HG03045 (cell line): ENCODE data around the gene CA10.

Experiments used
- ATAC-seq: cut with Tn5 transposase; IDR thresholded peaks from one replicate; pipeline ENCODE4 v1.9.1; 2021; ENCODE audit warnings: mild to moderate bottlenecking, moderate library complexity; ENCODE audit not compliant: unreplicated experiment

The CA10 gene

DNA sequence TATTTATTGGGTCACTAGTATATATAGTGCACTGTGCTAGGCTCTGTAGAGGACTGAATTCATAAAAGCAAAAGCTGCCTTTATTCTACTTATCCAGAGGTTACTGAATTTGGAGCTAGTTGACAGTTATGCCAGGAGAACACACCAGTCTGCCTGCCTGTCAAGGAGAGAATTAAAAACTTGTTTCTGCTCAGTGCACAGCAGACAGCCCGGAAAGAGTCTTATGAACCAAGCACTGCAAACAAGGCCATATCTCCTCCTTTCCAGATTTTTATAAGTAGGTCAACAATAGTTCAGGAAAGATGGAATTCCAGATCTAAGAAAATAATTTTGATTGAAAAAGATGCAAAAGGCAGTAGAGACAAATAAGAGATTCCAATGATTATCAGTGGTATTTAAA lies 267.8 kb downstream of the CA10 start:
- ATAC-seq, result no peak

DNA sequence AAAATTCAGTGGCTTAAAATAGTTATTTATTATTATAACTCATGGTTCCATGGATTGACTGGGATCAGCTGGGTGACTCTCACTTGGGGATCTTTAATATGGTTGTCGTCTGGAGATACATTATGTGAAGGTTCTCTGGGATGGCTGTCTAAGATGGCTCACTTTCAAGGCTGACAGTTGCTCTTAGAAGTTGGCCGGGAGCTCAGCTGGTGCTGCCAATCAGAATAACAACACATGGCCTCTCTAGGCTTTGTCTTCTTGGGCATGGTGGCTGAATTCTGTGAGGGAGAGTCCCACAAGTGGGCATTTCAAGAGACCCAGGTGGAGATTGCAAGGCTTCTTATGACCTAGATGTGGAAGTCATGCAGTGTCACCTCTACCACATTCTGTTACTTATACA lies 269.7 kb downstream of the CA10 start:
- no peak for ATAC-seq

DNA sequence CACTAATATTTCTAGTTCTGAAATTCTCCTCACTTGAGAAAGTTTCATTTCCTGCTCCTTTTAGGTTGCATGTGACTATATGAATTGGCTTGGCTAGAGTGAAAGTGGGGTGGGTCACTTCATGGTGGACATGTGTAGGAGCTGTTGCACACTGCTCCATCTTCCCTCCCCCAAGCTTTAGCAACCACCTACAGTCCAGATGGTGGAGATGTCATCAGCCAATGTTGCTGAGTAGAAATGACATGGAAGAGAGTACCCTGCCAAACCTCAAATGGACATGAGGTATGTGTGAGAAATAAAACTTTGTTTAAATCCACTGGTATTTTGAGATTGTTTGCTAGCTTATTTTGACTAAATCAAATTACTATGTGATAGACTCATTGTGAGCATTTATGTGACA lies 281.5 kb downstream of the CA10 start:
- ATAC-seq, result no peak

DNA sequence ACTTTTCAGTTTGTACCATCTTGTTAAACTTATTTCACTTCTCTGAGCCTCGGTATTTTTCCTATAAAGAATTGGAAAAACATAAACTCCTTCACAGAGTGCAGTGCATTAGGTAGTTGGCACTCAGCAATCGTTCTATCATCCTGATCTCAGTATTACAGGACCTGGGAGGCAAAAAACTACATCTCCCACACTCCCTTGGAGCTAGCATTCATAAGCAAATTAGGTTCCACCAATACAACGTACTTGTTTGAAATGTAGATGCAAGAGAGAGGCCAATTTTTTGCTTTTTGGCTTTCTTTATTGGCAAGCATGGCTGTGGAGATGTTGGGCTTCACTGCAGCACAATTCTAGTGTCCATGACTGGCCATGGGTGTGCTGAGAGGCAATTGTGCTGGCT lies 285.2 kb downstream of the CA10 start:
- no peak for ATAC-seq

GRCh38 chr17:51869387-51869786 lies 289.1 kb downstream of the CA10 start:
- no peak for ATAC-seq

DNA sequence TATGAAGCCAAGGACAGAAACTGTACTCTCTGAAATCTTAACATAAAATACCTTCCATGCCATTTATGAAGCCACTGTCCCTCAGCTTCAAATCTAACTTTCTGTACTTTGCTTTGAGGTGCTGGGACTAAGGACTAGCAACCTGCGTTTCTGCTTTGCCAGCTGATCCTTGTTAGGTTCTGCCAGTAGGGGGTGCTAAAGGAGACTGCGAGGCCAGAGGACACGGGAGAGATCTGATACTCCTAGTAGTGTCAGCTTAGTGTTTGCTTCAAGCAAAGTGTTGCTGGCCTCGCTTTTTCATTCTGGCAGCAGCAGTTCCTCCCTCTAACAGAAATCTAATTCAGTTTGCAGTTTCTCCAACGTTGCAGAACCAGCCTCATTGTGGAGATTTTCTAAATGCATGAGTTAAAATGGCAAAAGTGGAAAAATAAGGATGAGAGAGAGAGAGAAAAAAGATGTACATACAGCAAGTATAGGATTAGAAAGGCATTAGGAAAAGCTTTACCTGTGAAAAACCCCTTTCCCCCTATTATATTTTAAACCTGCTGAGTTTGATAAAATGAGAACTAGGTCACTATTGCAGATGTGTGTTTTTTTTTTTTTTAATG lies 297.5 kb downstream of the CA10 start:
- ATAC-seq, result no peak

DNA sequence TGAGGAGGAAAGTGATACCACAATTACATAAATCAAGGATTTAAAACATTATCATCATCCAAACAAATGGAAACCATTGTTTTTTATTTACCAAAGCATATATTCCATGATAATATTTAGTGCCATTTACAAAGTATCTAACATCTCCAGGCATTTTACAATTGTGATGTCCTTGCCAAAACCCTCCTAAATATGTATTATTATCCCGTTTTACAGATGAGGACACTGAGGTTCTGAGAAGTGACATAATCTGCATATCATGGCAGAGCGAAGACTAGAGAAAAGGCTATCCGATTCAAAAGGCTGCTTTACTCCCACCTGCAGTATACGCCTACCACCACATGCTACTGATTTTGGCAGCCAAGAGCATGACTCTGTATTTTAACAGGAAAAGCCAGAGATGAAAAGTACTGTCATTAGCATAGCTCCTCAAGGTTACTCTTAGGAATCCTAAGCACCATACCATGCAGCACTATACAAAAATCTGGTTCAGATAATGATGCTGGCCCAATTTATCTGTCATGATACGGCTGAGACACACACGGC lies 301.4 kb downstream of the CA10 start:
- ATAC-seq, result no peak

DNA sequence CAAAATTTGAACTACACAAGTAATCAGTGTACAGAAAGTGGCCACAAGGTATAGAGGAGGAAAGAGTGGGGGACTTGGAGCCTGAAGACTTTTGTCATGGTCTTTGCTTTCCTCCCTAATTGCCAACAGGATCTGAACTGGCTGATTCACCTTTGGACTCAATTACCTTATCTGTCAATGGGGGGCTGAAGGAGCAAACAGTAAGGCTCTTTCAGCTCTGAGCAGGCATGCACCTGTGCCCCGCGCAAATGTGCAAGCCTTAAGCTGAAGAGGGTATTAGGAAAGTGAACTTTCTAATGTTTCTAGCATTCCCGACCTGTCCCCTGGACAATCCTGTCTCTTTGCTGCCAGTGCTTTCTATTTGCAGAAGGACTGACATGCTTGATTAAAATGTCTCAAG lies 302.7 kb downstream of the CA10 start:
- ATAC-seq, result no peak

- no peak for ATAC-seq
These were observed 304.7 kb downstream of the CA10 start for GRCh38 chr17:51853857-51854256.

DNA sequence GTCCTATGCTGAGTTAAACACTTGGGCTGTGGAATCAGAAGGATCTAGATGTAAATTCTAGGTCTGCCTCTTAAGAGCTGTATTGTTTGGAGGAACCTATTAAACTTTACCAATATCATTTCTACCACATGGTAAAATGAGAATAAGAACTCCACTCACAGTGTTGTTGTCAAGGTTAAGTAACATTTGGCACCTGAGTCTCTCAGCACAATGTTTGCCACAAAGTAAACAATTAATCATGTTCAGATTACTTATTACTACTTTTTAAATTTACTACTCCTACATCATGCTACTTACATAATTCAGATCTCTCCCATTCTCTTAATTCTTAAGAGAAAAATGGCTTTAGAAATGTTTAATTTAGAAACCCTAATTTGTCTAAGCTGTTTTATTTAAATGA lies 305.9 kb downstream of the CA10 start:
- ATAC-seq, result no peak

DNA sequence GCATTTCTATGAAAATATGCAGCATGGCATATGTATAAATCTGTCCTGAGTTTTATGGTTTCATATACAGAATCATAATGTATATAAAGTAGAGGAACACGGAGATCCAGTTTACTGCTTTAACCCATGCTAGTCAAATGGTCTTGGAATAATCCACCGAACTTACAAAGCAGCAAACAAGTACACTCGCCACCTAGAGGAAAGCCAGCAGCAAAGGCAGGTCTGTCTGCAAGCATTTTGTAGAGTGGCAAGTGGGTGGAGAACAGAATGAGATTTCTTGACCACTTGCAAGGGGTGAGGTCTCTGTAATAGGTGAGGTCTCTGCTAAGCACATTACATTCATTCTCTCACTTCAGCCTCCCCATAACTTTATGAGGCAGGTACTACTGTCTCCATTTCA lies 308.3 kb downstream of the CA10 start:
- ATAC-seq, result no peak

DNA sequence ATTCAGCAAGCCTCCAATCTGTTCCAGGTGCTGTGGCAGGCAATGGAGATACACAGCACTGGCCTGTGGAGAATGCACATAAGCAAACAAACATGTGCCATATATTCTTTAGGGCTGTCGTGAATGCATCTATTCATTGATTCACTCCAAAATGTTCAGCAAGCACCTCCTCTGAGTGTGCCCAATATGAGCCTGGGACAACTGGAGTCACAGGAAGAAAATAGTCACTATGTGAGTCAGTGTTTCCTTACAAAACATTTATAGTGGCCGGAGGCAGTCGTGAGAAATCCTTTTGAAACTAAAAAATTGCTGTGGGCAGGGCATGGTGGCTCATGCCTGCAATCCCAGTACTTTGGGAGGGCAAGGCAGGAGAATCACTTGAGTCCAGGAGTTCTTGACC lies 310.1 kb downstream of the CA10 start:
- ATAC-seq, result no peak

DNA sequence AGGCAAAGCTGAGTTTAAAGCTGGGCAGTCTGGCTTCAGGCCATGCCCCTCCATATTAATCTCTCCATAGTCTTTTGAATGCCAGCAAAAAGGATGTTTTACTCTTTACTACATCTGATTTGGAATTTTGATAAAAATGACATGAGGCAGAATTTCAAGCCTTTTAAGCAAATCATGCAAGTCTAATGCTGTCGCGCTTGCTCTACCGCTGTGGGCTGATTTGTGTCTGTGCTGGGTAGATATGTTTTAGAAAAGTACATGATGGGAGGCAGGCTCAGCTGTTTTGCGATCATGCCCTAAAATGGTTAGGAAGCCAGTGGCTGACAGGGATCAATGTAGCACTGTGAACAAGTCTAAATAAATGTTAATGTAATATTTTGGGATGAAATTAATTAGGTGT lies 311.9 kb downstream of the CA10 start:
- ATAC-seq, result no peak

DNA sequence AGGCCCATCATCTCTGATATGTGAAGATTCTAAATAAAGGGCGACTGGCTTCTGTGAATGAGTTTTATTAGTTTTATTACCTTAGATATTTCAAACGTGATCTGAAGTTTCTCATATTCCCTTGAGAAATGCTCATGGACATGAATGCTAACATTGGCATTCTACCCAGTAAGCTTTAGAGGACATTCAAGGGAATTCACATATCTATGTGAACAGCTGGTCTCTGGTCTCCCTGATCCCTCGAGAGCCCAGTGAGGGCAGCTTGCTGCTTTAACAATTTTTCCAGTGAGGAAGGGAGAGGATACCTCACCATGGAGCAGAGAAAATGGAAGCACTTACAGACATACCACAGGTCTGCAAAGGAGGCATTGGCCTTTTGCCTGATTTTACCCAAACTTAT lies 312.7 kb downstream of the CA10 start:
- no peak for ATAC-seq

DNA sequence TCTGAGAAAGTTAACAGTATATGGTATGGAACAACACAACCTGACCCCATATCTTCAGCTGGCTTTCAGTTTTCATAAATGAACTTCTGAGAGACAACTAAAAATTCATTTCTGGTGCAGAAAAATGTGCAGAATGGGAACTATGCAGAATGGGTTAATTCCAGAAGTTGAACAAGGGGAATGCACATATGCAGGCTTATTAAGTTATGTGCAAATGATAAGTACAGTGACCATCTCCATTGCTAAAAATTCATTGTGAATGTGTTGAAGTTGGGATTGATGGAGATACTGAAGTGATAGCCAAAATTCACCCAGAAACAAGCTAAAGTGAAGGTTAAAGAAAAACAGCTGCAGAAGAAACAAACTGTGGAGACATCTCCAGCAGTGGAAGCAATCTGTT lies 315.8 kb downstream of the CA10 start:
- ATAC-seq, result no peak

DNA sequence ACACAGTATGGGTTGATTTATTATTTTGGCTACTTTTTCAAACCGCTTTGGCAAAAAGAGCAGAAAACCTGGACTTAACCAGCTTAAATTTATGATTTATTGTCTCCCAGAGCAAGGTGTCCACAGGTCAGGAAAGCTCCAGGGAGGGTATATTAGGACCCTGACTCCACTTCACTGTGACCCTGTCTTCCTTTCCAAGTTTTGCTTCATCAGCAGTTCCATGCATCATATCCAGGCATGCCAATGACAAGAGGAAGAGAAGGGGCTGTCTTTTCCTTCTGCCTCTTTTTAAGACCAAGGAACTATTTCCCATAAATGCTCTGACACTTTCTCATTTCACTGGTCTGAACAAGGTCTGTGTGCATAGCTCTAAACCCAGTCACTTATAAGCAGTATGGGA lies 316.8 kb downstream of the CA10 start:
- ATAC-seq, result no peak

- ATAC-seq, result no peak
These were observed 317.8 kb downstream of the CA10 start for GRCh38 chr17:51840688-51841087.

DNA sequence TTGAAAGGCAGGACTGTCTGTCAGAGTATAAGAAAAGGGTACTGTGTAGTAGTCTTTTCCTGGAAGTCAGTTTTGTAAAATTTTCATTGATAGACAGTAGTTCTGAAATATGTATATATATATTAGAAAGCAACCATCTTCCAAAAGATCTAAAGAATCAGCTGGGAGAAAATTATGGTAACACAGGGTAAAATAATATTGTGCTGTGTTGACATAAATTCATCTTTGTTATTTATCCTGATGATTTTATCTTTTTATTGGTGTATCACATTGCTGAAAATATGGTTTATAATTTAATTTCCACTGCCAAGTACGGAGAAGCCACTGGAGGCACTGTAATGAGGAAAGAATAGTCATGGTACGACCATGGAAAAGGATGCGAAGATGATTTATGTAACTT lies 324.9 kb downstream of the CA10 start:
- no peak for ATAC-seq

- ATAC-seq, result no peak
These were observed 325.5 kb downstream of the CA10 start for GRCh38 chr17:51833045-51833444.

DNA sequence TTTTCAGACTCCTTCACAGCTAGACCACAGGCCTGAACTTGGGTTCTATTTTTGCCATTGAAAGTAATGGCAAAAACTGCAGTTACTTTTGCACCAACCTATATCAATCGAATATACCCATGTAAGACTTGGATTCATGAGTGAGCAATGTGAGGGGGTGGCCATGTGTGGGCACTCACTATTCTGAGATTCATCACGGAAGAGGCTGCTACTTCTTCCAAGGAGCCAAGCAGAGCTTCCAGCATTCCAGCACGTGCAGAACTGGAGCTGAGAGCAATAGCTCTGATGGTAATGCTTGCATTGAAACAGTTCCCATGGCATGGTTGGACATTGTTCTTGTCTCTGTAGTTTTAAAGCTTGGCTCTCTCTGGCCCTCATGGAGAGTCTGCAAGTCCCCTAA lies 327.6 kb downstream of the CA10 start:
- ATAC-seq, result no peak

GRCh38 chr17:51830451-51830850 lies 328.1 kb downstream of the CA10 start:
- no peak for ATAC-seq

- no peak for ATAC-seq
These were observed 329.6 kb downstream of the CA10 start for GRCh38 chr17:51828901-51829300.

- ATAC-seq, result no peak
These were observed 331.4 kb downstream of the CA10 start for GRCh38 chr17:51827140-51827539.
